ENCODE results near the gene FAM124B.

FAM124B gene

GRCh38 chr2:224328798-224329197, 73.1 kb downstream of the FAM124B start:
- Histone ChIP-seq H3K27me3 (ENCODE audit: insufficient read depth, low read length, poor library complexity, severe bottlenecking) (no peaks in the 10 kb centered on the region), H3K36me3 (ENCODE audit: insufficient read depth, low read length) (no peaks in the 10 kb centered on the region), H3K4me2 (ENCODE audit: low read depth, low read length, poor library complexity, severe bottlenecking) (no peak overlapping the region), H3K9ac (ENCODE audit: low read depth, low read length, poor library complexity, severe bottlenecking) (no peak overlapping the region), H3K9me2 (replicated peaks; ENCODE audit: low read depth, low read length) (no peaks in the 10 kb centered on the region), H3K4me1 (ENCODE audit: insufficient read depth, low read length, poor library complexity, severe bottlenecking) (no peaks in the 10 kb centered on the region), H2AFZ (ENCODE audit: low read length) (no peak overlapping the region), H3K79me2 (ENCODE audit: insufficient read depth, low read length) (no peaks in the 10 kb centered on the region), H3K9me3 (ENCODE audit: insufficient read depth, low read depth, low read length) (no peaks in the 10 kb centered on the region), H3F3A (ENCODE audit: low read depth) (no peaks in the 10 kb centered on the region), H4K20me1 (ENCODE audit: insufficient read depth, low read length, poor library complexity, severe bottlenecking) (no peaks in the 10 kb centered on the region), H3K4me3 (ENCODE audit: low read length, poor library complexity, severe bottlenecking) (no peak overlapping the region)
- TF ChIP-seq CTCF (conservative IDR thresholded peaks at IDR 0.05; ENCODE audit: low read length) (no peak), EZH2phosphoT487 (IDR thresholded peaks at IDR 0.05; ENCODE audit: borderline replicate concordance) (no peak)
